Measurements from ENCODE around the gene IGF2.

Gene IGF2

GRCh38 chr11:2122222-2122906 is 16.8 kb downstream of the IGF2 start:
- DNase-seq, result no peak

GRCh38 chr11:2121227-2122130 is 17.7 kb downstream of the IGF2 start:
- DNase-seq, result no peak

DNA sequence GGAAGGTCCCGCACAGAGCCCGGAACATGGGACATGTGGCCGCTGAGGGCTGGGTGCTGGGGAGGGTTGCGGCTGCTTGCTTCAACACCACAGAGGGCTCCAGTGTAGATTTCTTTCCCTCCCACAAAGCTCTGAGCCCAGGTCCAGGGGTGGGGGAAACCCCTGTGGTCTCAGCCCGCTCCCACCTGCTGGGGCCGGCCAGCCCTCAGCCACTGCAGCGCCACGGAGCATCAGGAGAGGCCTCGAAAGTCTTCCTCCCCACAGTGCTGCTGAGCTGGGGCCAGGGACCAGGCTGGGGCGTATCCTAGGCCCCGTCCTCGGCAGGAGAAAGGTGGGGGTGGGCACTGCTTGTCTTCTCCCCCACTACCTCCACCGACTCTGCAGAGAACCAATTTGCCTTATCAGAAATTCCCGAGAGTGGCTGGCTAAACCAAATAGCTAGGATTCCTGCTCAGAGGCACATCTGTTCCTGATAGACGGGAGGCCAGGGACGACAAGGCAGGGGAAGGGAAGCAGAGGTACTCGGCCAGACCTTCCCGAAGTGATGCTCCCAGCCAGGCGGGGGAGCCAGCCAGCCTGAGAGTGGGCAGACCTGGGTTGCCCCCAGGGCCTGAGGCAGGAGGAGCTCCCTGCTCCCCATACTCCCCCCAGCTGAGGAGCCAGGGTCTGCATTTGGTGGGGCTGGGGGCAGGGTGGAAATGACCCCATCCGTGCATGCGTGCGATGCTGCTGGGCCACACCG is 18.7 kb downstream of the IGF2 start:
- DNase-seq, result no peak

DNA sequence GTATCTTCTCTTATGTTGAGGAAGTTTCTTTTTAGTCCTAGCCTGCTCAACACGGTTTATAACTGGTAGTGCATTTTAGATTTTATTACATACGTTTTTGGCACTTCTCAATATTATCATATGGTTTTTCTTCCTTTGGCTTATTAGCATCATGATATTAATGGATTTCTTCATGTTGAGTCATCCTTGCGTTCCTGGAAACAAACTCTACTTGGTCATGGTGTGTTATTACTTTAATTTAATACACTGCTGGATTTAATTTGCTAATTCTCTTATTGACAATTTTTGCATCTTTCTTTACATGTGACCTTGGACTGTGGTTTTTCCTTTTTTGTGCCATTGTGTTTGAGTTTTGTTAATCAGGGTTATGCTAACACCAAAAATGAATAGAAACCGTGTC is 20.5 kb downstream of the IGF2 start:
- no peak for DNase-seq

- DNase-seq, result no peak
These were observed 22.5 kb downstream of the IGF2 start for GRCh38 chr11:2116680-2117079.

DNA sequence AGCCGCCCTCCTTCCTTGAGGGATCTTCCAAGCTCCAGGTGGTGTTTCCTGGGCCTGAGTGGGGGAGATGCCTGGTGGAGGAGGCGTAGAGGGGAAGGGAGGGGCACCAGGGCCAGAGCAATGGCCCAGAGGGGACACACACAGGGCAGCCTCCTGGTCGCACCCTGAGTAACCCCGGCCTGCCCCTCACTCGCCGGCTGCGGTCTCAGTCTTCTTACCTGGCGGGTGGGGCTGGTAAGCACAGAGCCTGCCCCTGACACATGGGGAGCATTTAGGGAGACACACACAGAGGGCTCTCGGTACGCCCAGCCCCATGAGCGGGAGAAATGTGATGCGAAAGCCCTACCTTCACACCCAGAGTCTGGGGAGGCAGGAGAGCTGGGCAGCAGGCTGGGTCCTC is 23.9 kb downstream of the IGF2 start:
- no peak for DNase-seq

- DNase-seq, result no peak
These were observed 24.6 kb downstream of the IGF2 start for GRCh38 chr11:2114430-2115241.

- no peak for DNase-seq
These were observed 25.4 kb downstream of the IGF2 start for GRCh38 chr11:2113776-2114175.

- DNase-seq, result no peak
These were observed 28.7 kb downstream of the IGF2 start for GRCh38 chr11:2110521-2110920.

GRCh38 chr11:2109541-2110019 is 29.6 kb downstream of the IGF2 start:
- DNase-seq, result no peak

- no peak for DNase-seq
These were observed 30.3 kb downstream of the IGF2 start for GRCh38 chr11:2108675-2109491.

GRCh38 chr11:2107941-2108630 is 31.1 kb downstream of the IGF2 start:
- no peak for DNase-seq

DNA sequence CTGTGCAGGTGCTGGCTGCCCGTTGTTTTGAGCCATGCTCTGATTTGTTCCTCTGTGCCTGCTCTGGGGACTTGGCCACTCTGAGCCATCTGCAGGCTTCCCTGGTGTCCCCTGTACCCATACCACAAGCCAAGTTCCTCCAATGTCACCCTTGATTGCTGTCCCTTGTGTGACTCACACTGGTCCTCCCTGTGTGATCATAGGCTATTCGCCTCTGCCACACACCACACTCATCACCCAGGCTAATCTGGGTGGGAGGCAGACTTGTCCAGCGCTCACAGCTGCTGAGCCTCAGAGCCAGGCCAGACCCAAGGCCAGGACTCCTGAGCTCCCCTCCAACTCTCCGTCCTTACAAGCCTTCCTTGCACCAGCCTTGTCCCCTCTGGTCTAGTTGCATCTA is 31.7 kb downstream of the IGF2 start:
- no peak for DNase-seq

GRCh38 chr11:2106583-2107209 is 32.5 kb downstream of the IGF2 start:
- DNase-seq, result no peak

DNA sequence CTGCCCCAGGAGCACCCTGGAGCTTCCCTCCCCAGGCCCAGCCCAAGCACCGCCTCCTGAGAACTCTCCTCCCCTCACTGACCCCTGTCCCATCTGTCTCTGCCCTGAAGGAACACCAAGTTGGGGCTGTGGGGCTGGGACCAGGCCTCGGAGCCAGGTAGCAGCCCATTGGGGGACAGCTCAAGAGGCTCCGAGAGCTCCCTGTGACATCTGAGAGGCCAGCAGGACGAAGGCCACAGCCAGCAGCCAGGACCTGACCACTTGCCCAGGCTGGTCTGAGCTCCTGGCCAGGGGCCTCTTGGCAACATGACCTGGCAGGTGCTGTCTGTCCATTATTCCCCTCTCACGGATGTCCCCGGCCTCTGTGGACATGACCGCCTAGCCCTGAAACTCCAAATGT is 33.7 kb downstream of the IGF2 start:
- no peak for DNase-seq

- no peak for DNase-seq
These were observed 34.4 kb downstream of the IGF2 start for GRCh38 chr11:2104524-2105440.

- no peak for DNase-seq
These were observed 35.3 kb downstream of the IGF2 start for GRCh38 chr11:2103668-2104523.

DNA sequence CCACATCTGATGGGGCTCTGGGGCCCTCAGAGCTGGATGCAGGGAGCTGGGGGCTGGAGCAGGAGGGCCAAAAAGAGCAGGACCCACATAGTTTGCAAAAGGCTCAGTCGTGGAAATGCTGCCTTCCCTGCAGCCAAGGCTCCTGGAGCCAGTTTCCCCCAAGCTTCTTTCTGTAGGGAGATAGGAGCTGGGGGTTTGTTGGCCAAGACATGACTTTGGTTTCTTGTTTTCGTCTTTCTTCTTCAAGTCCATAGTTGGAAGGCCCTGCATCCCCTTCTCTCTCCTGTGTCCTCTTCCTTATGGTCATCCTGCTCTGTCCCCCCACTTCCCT is 36.3 kb downstream of the IGF2 start:
- no peak for DNase-seq
